HCT116 (cell line): ENCODE results near the gene DNAJB13. TPM values are rescaled to one million over a fixed set of nuclear protein-coding genes. Genes with fewer than 3 reads are reported as not detected.

ENCODE experiments used
- ATAC-seq: fragments of 200-7000 bp; cut with Tn5 transposase; 2 replicates; pipeline ENCODE4 v1.9.1; 2020; ENCODE audit warnings: mild to moderate bottlenecking, moderate library complexity
- BruUV-seq: library from RNA; stranded (reverse); fragments of 400-500 nt; replicated peaks from 2 replicates; lab custom pipeline; 2021; lab: Mats Ljungman, UMichigan
- CTCF ChIA-PET: fragments of 300-600 bp; sonication (Branson Sonifier 250); formaldehyde crosslinking; loops from one replicate; lab custom pipeline; 2021; ENCODE audit warnings: antibody characterized with exemption; lab: Charles Lee
- POLR2A ChIA-PET: fragments of 300-600, 350-600 bp; sonication (Branson Sonifier 250); formaldehyde crosslinking; loops from one replicate; lab custom pipeline; 2021; ENCODE audit warnings: antibody characterized with exemption; lab: Charles Lee
- RAD21 ChIA-PET, 2 experiments: fragments of 300-600 bp; sonication (Branson Sonifier 250); formaldehyde crosslinking; loops; one replicate each; lab custom pipeline; 2023; ENCODE audit warnings: low total read pairs in 2 of 2; ENCODE audit not compliant: uncharacterized antibody in 2 of 2, unreplicated experiment in 2 of 2, low non-redundant PET in 1 of 2; lab: Charles Lee
- DNase-seq: peaks from one replicate; pipeline ENCODE4 v3.0.0-alpha.2; 2010; ENCODE audit warnings: low read depth, low spot score
- H2AFZ ChIP-seq: fragments of 200-600 bp; shearing (Covaris generic), sonication (generic); 2 replicates; pipeline ENCODE4 v1.6.1; 2017; ENCODE audit warnings: low read depth, mixed run types, mixed read lengths, antibody characterized with exemption, low read length; ENCODE audit not compliant: poor library complexity, severe bottlenecking
- H3K27ac ChIP-seq: 2 replicates; pipeline ENCODE4 v1.5.1; 2012; ENCODE audit warnings: low read depth, low read length
- H3K27me3 ChIP-seq: fragments of 200-600 bp; sonication (generic); 2 replicates; pipeline ENCODE4 v1.6.1; 2016; ENCODE audit warnings: mixed run types, low read length, mixed read lengths; ENCODE audit not compliant: insufficient read depth
- H3K36me3 ChIP-seq, 2 experiments: fragments of 200-500 bp in 1 of 2; fragments of 200-600 bp in 1 of 2; sonication (Bioruptor generic) in 1 of 2; sonication (generic) in 1 of 2; 2 replicates each; pipeline versions ENCODE4 v1.5.1 to v1.6.1; 2014 to 2016; ENCODE audit warnings: low read length in 2 of 2, inconsistent platforms in 1 of 2, mixed read lengths in 1 of 2, mixed run types in 1 of 2; ENCODE audit not compliant: insufficient read depth in 2 of 2, control insufficient read depth in 1 of 2
- H3K4me1 ChIP-seq, 2 experiments: fragments of 200-600 bp in 1 of 2; sonication (generic) in 1 of 2; 2 replicates each; pipeline versions ENCODE4 v1.5.1 to v1.6.1; 2012 to 2017; ENCODE audit warnings: low read length in 2 of 2, inconsistent platforms in 1 of 2, mild to moderate bottlenecking in 1 of 2, mixed read lengths in 1 of 2, mixed run types in 1 of 2, moderate library complexity in 1 of 2; ENCODE audit not compliant: insufficient read depth in 2 of 2, control insufficient read depth in 1 of 2
- H3K4me2 ChIP-seq: fragments of 200-600 bp; sonication (generic); 2 replicates; pipeline ENCODE4 v1.6.1; 2017; ENCODE audit warnings: mixed run types, low read length, mixed read lengths
- H3K4me3 ChIP-seq, 2 experiments: fragments of 200-600 bp in 1 of 2; sonication (generic) in 1 of 2; replicated peaks in 1 of 2; 2 replicates each; pipeline ENCODE4 v1.5.1; 2011 to 2016; ENCODE audit warnings: low read length in 2 of 2, control low read depth in 1 of 2, low read depth in 1 of 2, mild to moderate bottlenecking in 1 of 2, mixed read lengths in 1 of 2, mixed run types in 1 of 2
- H3K79me2 ChIP-seq: fragments of 200-600 bp; sonication (generic); 2 replicates; pipeline ENCODE4 v1.6.1; 2017; ENCODE audit warnings: mild to moderate bottlenecking, mixed run types, low read length, moderate library complexity, mixed read lengths; ENCODE audit not compliant: insufficient read depth
- H3K9ac ChIP-seq: fragments of 200-600 bp; sonication (generic); 2 replicates; pipeline ENCODE4 v1.6.1; 2016; ENCODE audit warnings: low read length, mixed read lengths
- H3K9me2 ChIP-seq: fragments of 200-600 bp; sonication (generic), shearing (Covaris generic); 2 replicates; pipeline ENCODE4 v1.6.1; 2017; ENCODE audit warnings: mixed run types, mild to moderate bottlenecking, moderate library complexity; ENCODE audit not compliant: insufficient read depth
- H3K9me3 ChIP-seq, 2 experiments: fragments of 200-500 bp in 1 of 2; fragments of 200-600 bp in 1 of 2; sonication (Bioruptor generic) in 1 of 2; sonication (generic) in 1 of 2; 2 replicates each; pipeline ENCODE4 v1.6.1; 2014 to 2017; ENCODE audit warnings: low read length in 2 of 2, mixed read lengths in 2 of 2, inconsistent platforms in 1 of 2, low read depth in 1 of 2, mild to moderate bottlenecking in 1 of 2, mixed run types in 1 of 2, moderate library complexity in 1 of 2; ENCODE audit not compliant: control insufficient read depth in 1 of 2, insufficient read depth in 1 of 2
- H4K20me1 ChIP-seq: fragments of 200-600 bp; sonication (generic), shearing (Covaris generic); 2 replicates; pipeline ENCODE4 v1.6.1; 2017; ENCODE audit warnings: mixed run types, mild to moderate bottlenecking, moderate library complexity; ENCODE audit not compliant: insufficient read depth
- EGR1 ChIP-seq: IDR thresholded peaks from 2 replicates; pipeline ENCODE4 v1.6.1; 2012; ENCODE audit warnings: low read depth
- EZH2 ChIP-seq: fragments of 200-600 bp; sonication (generic); IDR thresholded peaks from 2 replicates; pipeline ENCODE4 v1.6.1; 2017; ENCODE audit warnings: antibody characterized with exemption, mixed run types
- FOSL1 ChIP-seq: IDR thresholded peaks from 2 replicates; pipeline ENCODE4 v1.6.1; 2012; ENCODE audit warnings: low read depth
- POLR2A ChIP-seq: IDR thresholded peaks from 2 replicates; pipeline ENCODE4 v1.7.0; 2011; ENCODE audit warnings: borderline replicate concordance; ENCODE audit not compliant: insufficient read depth, insufficient read length; ENCODE audit errors: extremely low read depth
- POLR2AphosphoS5 ChIP-seq: IDR thresholded peaks from 2 replicates; pipeline ENCODE4 v1.6.1; 2011; ENCODE audit warnings: mild to moderate bottlenecking, low read depth, low read length, moderate library complexity
- RAD21 ChIP-seq: IDR thresholded peaks from 2 replicates; pipeline ENCODE4 v1.6.1; 2012; ENCODE audit warnings: low read depth, mild to moderate bottlenecking
- SIN3A ChIP-seq: IDR thresholded peaks from 2 replicates; pipeline ENCODE4 v1.6.1; 2012; ENCODE audit warnings: low read depth
- SP1 ChIP-seq: IDR thresholded peaks from 2 replicates; pipeline ENCODE4 v1.6.1; 2012; ENCODE audit warnings: low read depth
- SRF ChIP-seq: IDR thresholded peaks from 2 replicates; pipeline ENCODE4 v1.6.1; 2012; ENCODE audit warnings: low read depth
- intact Hi-C: fragments of 100-400 bp; cut with micrococcal nuclease; formaldehyde crosslinking; loops from 2 replicates; pipeline ENCODE4 v1.10.0; 2022
- total RNA-seq: library from RNA; stranded (reverse); gene quantifications from one replicate; pipeline ENCODE4 v1.2.1, GENCODE V29; 2021; ENCODE audit not compliant: unreplicated experiment
- TF ChIP-seq, protein P1 (sequence below): IDR thresholded peaks from 2 replicates; pipeline ENCODE4 v1.6.1; 2012; ENCODE audit warnings: low read depth
- TF ChIP-seq, protein P2 (sequence below): IDR thresholded peaks from 2 replicates; pipeline ENCODE4 v1.6.1; 2011; ENCODE audit warnings: mild to moderate bottlenecking, low read length, moderate library complexity; ENCODE audit not compliant: insufficient replicate concordance; ENCODE audit errors: extremely low read depth
- TF ChIP-seq, protein P3 (sequence below), 3 experiments: fragments of 200-600 bp in 1 of 3; sonication (generic) in 1 of 3; IDR thresholded peaks in 2 of 3; conservative IDR thresholded peaks in 1 of 3; 2 replicates each; pipeline ENCODE4 v1.5.1; 2012 to 2017; ENCODE audit warnings: low read depth in 2 of 3, low read length in 2 of 3, antibody characterized with exemption in 1 of 3, borderline replicate concordance in 1 of 3, control low read depth in 1 of 3, mild to moderate bottlenecking in 1 of 3, mixed read lengths in 1 of 3, mixed run types in 1 of 3, moderate library complexity in 1 of 3; ENCODE audit not compliant: insufficient read depth in 1 of 3
- TF ChIP-seq, protein P4 (sequence below): IDR thresholded peaks from 2 replicates; pipeline ENCODE4 v1.6.1; 2012
- TF ChIP-seq, protein P5 (sequence below): IDR thresholded peaks from 2 replicates; pipeline ENCODE4 v1.6.1; 2012

DNAJB13 gene
- total RNA-seq, 1 experiment from 2014 or later = 0.22 TPM

DNA sequence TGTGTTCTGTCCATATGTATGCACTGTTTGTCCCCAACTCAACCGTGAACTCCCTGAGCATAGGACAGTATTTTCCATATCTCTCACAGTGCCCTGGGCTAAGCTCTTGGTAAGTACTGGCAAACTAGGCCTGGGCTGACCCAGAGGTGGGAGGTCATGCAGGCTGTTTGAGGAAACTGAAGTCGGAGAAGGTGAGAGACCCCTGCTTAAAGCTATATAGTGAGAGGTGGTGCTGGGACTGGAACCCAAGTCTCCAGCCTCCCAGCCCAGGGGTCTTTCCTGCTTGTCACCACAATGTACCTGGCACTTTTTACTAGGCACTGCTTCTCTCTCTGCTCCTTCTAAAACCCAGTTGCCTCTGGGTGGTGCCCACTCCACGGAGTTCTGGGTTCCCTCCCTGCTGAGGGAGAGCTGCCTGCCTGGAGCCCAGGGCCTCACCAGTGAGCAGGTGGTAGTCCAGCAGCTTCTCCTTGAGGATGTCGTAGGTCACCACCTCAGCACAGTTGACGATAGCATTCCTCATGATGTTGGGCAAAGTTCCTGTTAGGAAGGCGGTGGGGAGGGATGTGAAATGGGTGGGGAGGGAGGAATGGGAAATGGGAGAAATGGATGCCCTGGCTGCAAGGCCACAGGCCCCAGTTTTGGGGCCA is 53.3 kb downstream of the DNAJB13 start:
- ATAC-seq = no peak
- Histone ChIP-seq H3K9me3 (no peaks in the 10 kb centered on the region), H3K4me1 (no peaks in the 10 kb centered on the region), H3K9ac (no peak overlapping the region), H3K4me3 (no peak overlapping the region), H2AFZ (no peak overlapping the region), H3K79me2 (no peaks in the 10 kb centered on the region), H3K27me3 (no peaks in the 10 kb centered on the region), H3K9me2 (no peaks in the 10 kb centered on the region), H3K36me3 (no peaks in the 10 kb centered on the region), H3K4me2 (no peak overlapping the region), H4K20me1 (no peaks in the 10 kb centered on the region), H3K27ac (no peak overlapping the region)
- no peak for DNase-seq
- ChIA-PET RAD21 (no interaction called here), POLR2A (no interaction called here), CTCF (no interaction called here)
- TF ChIP-seq POLR2AphosphoS5 (no peak), EGR1 (no peak), SIN3A (no peak), RAD21 (no peak), EZH2 (no peak), SP1 (no peak), SRF (no peak), POLR2A (no peak), FOSL1 (no peak)
- TF ChIP-seq, protein P1, sequence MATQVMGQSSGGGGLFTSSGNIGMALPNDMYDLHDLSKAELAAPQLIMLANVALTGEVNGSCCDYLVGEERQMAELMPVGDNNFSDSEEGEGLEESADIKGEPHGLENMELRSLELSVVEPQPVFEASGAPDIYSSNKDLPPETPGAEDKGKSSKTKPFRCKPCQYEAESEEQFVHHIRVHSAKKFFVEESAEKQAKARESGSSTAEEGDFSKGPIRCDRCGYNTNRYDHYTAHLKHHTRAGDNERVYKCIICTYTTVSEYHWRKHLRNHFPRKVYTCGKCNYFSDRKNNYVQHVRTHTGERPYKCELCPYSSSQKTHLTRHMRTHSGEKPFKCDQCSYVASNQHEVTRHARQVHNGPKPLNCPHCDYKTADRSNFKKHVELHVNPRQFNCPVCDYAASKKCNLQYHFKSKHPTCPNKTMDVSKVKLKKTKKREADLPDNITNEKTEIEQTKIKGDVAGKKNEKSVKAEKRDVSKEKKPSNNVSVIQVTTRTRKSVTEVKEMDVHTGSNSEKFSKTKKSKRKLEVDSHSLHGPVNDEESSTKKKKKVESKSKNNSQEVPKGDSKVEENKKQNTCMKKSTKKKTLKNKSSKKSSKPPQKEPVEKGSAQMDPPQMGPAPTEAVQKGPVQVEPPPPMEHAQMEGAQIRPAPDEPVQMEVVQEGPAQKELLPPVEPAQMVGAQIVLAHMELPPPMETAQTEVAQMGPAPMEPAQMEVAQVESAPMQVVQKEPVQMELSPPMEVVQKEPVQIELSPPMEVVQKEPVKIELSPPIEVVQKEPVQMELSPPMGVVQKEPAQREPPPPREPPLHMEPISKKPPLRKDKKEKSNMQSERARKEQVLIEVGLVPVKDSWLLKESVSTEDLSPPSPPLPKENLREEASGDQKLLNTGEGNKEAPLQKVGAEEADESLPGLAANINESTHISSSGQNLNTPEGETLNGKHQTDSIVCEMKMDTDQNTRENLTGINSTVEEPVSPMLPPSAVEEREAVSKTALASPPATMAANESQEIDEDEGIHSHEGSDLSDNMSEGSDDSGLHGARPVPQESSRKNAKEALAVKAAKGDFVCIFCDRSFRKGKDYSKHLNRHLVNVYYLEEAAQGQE = no peak
- TF ChIP-seq, protein P2, sequence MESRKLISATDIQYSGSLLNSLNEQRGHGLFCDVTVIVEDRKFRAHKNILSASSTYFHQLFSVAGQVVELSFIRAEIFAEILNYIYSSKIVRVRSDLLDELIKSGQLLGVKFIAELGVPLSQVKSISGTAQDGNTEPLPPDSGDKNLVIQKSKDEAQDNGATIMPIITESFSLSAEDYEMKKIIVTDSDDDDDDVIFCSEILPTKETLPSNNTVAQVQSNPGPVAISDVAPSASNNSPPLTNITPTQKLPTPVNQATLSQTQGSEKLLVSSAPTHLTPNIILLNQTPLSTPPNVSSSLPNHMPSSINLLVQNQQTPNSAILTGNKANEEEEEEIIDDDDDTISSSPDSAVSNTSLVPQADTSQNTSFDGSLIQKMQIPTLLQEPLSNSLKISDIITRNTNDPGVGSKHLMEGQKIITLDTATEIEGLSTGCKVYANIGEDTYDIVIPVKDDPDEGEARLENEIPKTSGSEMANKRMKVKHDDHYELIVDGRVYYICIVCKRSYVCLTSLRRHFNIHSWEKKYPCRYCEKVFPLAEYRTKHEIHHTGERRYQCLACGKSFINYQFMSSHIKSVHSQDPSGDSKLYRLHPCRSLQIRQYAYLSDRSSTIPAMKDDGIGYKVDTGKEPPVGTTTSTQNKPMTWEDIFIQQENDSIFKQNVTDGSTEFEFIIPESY = no peak
- TF ChIP-seq, protein P3, sequence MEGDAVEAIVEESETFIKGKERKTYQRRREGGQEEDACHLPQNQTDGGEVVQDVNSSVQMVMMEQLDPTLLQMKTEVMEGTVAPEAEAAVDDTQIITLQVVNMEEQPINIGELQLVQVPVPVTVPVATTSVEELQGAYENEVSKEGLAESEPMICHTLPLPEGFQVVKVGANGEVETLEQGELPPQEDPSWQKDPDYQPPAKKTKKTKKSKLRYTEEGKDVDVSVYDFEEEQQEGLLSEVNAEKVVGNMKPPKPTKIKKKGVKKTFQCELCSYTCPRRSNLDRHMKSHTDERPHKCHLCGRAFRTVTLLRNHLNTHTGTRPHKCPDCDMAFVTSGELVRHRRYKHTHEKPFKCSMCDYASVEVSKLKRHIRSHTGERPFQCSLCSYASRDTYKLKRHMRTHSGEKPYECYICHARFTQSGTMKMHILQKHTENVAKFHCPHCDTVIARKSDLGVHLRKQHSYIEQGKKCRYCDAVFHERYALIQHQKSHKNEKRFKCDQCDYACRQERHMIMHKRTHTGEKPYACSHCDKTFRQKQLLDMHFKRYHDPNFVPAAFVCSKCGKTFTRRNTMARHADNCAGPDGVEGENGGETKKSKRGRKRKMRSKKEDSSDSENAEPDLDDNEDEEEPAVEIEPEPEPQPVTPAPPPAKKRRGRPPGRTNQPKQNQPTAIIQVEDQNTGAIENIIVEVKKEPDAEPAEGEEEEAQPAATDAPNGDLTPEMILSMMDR (IDR thresholded peaks at IDR 0.05 in 2 of 3, conservative IDR thresholded peaks at IDR 0.05 in 1 of 3; ENCODE audit: borderline replicate concordance in 1 of 3, insufficient read depth in 1 of 3, low read depth in 2 of 3, low read length in 2 of 3) = no peak
- TF ChIP-seq, protein P4, sequence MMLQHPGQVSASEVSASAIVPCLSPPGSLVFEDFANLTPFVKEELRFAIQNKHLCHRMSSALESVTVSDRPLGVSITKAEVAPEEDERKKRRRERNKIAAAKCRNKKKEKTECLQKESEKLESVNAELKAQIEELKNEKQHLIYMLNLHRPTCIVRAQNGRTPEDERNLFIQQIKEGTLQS = no peak
- TF ChIP-seq, protein P5, sequence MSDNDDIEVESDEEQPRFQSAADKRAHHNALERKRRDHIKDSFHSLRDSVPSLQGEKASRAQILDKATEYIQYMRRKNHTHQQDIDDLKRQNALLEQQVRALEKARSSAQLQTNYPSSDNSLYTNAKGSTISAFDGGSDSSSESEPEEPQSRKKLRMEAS = no peak
- intact Hi-C loops = no loop called here
- no TSS peak for BruUV-seq
